Heart left ventricle (tissue), 16 donors: Measurements from ENCODE around the gene PRR30. TPM values are rescaled to one million over a fixed set of nuclear protein-coding genes. Genes with fewer than 3 reads are reported as not detected.

Experiments
- ATAC-seq, 4 donors: fragments of 200-7000 bp; cut with Tn5 transposase; one replicate each; pipeline ENCODE4 v1.9.1; 2020 to 2022; ENCODE audit warnings: moderate library complexity in 4 of 4, mild to moderate bottlenecking in 3 of 4, moderate number of reproducible peaks in 1 of 4
- DNase-seq, 5 donors: peaks; one replicate each; pipeline ENCODE4 v3.0.0-alpha.2; 2020
- H3K27ac ChIP-seq, 12 donors: fragments of 200-600 bp; sonication (generic) in 4 of 12; one replicate each; pipeline versions ENCODE4 v1.5.0 to v1.8.0; 2016 to 2022; ENCODE audit warnings: mild to moderate bottlenecking in 2 of 12
- H3K27me3 ChIP-seq, 9 donors: fragments of 200-600 bp; sonication (generic) in 2 of 9; one replicate each; pipeline versions ENCODE4 v1.5.1 to v1.8.0; 2016 to 2022; ENCODE audit warnings: mild to moderate bottlenecking in 3 of 9
- H3K36me3 ChIP-seq, 9 donors: fragments of 200-600 bp; sonication (generic) in 2 of 9; one replicate each; pipeline versions ENCODE4 v1.5.0 to v1.8.0; 2018 to 2022; ENCODE audit warnings: mild to moderate bottlenecking in 2 of 9
- H3K4me1 ChIP-seq, 12 donors: fragments of 200-600 bp; sonication (generic) in 4 of 12; one replicate each; pipeline versions ENCODE4 v1.5.0 to v1.8.0; 2016 to 2022; ENCODE audit warnings: mild to moderate bottlenecking in 3 of 12
- H3K4me3 ChIP-seq, 12 donors: fragments of 200-600 bp; sonication (generic) in 4 of 12; one replicate each; pipeline versions ENCODE4 v1.5.0 to v1.8.0; 2017 to 2022; ENCODE audit warnings: mild to moderate bottlenecking in 9 of 12, moderate library complexity in 4 of 12
- H3K9me3 ChIP-seq, 12 donors: fragments of 200-600 bp; sonication (generic) in 4 of 12; one replicate each; pipeline versions ENCODE4 v1.5.0 to v1.8.0; 2016 to 2022; ENCODE audit warnings: mild to moderate bottlenecking in 1 of 12
- CTCF ChIP-seq, 12 donors: fragments of 200-600 bp; sonication (generic) in 4 of 12; IDR thresholded peaks; one replicate each; pipeline versions ENCODE4 v1.5.0 to v1.8.0; 2018 to 2022; ENCODE audit warnings: antibody characterized with exemption in 12 of 12, mild to moderate bottlenecking in 5 of 12
- POLR2A ChIP-seq, 2 donors: fragments of 450-650 bp; IDR thresholded peaks; one replicate each; pipeline ENCODE4 v1.6.1; 2017; ENCODE audit warnings: antibody characterized with exemption in 2 of 2, mild to moderate bottlenecking in 2 of 2, moderate library complexity in 2 of 2
- WGBS, 4 donors: extraction: QIAGEN DNeasy Blood & Tissue Kit in 2 of 4; methylation state at CpG; one replicate each; pipeline versions ENCODE4 v1.1.5 to v1.1.7; 2013 to 2018; 5-methylcytosine and 5-hydroxymethylcytosine counted together
- intact Hi-C, 10 donors: fragments of 100-400 bp; cut with DNase I; formaldehyde crosslinking; loops; one replicate each; pipeline versions ENCODE4 v1.11.1 to v1.14.2; 2022
- polyA plus RNA-seq, 2 donors: library from polyadenylated mRNA; stranded (reverse); fragments of 200-250 nt; gene quantifications; one replicate each; pipeline ENCODE4 v1.2.3, GENCODE V29; 2013
- total RNA-seq, 9 donors: library from RNA; depleted of rRNA in 2 of 9; stranded (reverse); fragments of >200 nt in 2 of 9; fragmentation: NEBNext Ultra II Directional in 3 of 9; extraction: Animal tissue kit (Norgen Biotek cat#: 25700) in 3 of 9; gene quantifications; one replicate each; pipeline versions ENCODE4 v1.1.0 to v1.2.4, GENCODE V29; 2016 to 2023
- donor health status: ischemic (EF 13 %, LVEDD 7.1; RV severe dilation, severe dysfunction).
- donor health status: healthy with polysubstance abuse.
- donor health status: DM: no; HTN: yes; CAD: no.
- donor health status: DM: no; HTN: no; CAD: no.
- donor health status: ischemic (EF 25% LVEDD 6.9; RV normal size, moderate dysfunction).
- donor health status: ischemic (EF 25% LVEDD 5.7; RV mildly dilated, moderate dysfunction).
- donor health status: healthy.
- donor health status: DM: yes; HTN: yes; CAD: no.
- donor health status: ischemic (EF 35%, LVEDD 5.7; RV mildly dilated, moderate dysfunction).
- donor health status: nonischemic (EF 11% LVEDD 7.7; RV severe dilation, severe dysfunction).
- donor health status: DM: yes; HTN: yes; CAD: no.
- donor health status: PGD.
- donor health status: ischemic (EF 29% LVEDD 5.4; RV normal size, mild dysfunction).
- donor health status: nonischemic (EF 23%, LVEDD 6.1; RV moderate dilation, normal function).

The PRR30 gene
- total and polyA plus RNA-seq, 11 donors: not detected

DNA sequence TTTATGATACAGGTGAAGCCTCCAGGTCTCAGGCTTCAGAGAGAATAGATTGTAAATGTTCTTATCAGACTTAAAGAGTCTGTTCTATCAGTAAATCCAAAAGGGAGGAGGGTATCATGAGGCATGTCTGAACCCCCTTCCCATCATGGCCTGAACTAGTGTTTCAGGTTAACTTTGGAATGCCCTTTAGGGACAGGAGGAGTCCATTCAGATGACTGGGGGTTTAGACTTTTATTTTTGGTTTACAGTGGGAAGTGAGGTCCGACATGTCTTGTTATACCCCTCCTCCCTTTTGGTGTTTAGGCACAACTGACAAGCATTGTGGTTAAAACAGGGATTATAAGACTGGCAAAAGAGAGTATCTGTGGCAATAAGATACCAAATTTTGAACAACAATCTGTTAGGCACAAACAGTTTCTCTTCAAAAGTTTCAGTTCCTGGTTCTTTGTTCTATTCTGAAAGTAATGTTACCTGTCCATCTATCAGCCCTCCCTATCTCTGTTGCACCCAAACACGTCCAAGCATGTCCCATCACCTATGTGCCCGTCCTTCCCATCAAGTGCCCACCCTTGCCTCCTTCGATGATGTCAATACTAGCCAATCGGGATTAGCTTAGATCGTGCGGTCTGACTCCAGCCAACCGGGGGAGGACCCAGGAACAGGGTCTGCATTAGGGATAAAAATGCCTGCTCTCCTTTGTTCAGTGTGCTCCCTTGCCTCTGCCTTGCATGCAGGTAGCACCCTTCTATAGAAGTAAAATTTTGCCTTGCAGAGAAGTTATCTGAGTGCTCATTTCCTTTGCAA lies 26.0 kb upstream of the PRR30 start:
- peaks cover 0 to 3% (median 0%) of the 10 kb centered on the region in 9 donors for H3K27me3 ChIP-seq
- no peak for DNase-seq
- no peak for ATAC-seq
- intact Hi-C loops: no loop called here
- H3K4me3 ChIP-seq: no peak overlapping the region
- no peaks in the 10 kb centered on the region for H3K36me3 ChIP-seq
- TF ChIP-seq POLR2A (IDR thresholded peaks at IDR 0.05) (no peak), CTCF (IDR thresholded peaks at IDR 0.05) (no peak)
- WGBS, 4 donors: 82 to 87% (median 83%) methylated on average over 8 of the region's 8 CpGs
- H3K27ac ChIP-seq: no peak overlapping the region
- H3K4me1 ChIP-seq: peaks cover 0 to 3% (median 0%) of the 10 kb centered on the region in 12 donors
- no peaks in the 10 kb centered on the region for H3K9me3 ChIP-seq

- Histone ChIP-seq H3K9me3 (no peaks in the 10 kb centered on the region), H3K4me3 (no peak overlapping the region), H3K36me3 (no peaks in the 10 kb centered on the region), H3K4me1 (no peaks in the 10 kb centered on the region), H3K27me3 (peaks cover 0 to 8% (median 0%) of the 10 kb centered on the region in 9 donors), H3K27ac (no peak overlapping the region)
- TF ChIP-seq CTCF (IDR thresholded peaks at IDR 0.05): no peak
- TF ChIP-seq POLR2A (IDR thresholded peaks at IDR 0.05): no peak
- ATAC-seq (no peak), DNase-seq (no peak)
- 80 to 88% (median 83%) methylated on average over 15 of the region's 15 CpGs for WGBS, 4 donors
- intact Hi-C loops: no loop called here
Observed at GRCh38 chr2:27162151-27163121, 23.2 kb upstream of the PRR30 start.

DNA sequence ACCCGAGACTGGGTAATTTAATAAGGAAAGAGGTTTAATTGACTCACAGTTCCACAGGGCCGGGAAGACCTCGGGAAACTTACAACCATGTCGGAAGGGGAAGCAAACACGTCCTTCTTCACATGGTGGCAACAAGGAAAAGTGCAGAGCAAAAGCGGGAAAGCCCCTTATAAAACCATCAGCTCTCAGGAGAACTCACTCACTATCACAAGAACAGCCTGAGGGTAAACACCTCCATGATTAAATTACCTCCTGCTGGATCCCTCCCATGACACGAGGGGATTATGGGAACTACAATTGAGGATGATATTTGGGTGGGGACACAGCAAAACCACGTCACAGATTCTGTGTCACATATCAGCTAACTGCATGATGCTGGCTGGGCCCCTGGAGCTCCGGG lies 21.0 kb upstream of the PRR30 start:
- no peak overlapping the region for H3K4me3 ChIP-seq
- H3K27me3 ChIP-seq: peaks cover 0 to 8% (median 0%) of the 10 kb centered on the region in 9 donors
- no peak for TF ChIP-seq CTCF (IDR thresholded peaks at IDR 0.05)
- no peaks in the 10 kb centered on the region for H3K4me1 ChIP-seq
- ATAC-seq (no peak), DNase-seq (no peak)
- H3K36me3 ChIP-seq: no peaks in the 10 kb centered on the region
- intact Hi-C loops: no loop called here
- H3K27ac ChIP-seq: no peak overlapping the region
- H3K9me3 ChIP-seq: no peaks in the 10 kb centered on the region
- 76 to 85% (median 78%) methylated on average over 9 of the region's 9 CpGs for WGBS, 4 donors

DNA sequence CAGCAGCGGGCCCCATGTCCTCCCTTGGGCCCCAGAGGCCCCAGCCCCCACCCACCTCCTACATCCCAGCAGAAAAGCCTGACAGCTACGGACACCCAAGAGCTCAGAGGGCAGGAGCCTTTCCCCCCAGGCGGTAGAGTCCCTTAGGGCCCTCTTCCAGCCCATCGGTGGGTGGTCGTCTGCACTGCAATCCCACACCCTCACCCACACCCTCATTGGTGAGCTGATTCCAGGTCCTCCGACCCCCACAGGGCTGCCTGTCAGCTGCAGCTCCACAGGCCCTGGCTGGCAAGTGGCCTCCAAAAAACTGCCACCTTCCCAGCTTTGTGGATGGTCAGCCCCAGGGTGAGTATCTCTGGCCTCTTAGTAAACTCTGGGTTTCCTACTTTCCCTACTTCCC lies 20.1 kb upstream of the PRR30 start:
- no peak overlapping the region for H3K27ac ChIP-seq
- intact Hi-C loops: no loop called here
- H3K36me3 ChIP-seq: no peaks in the 10 kb centered on the region
- WGBS, 4 donors: 53 to 73% (median 71%) methylated on average over 4 to 6 of the region's 6 CpGs
- no peak overlapping the region for H3K4me3 ChIP-seq
- no peak for TF ChIP-seq POLR2A (IDR thresholded peaks at IDR 0.05)
- TF ChIP-seq CTCF (IDR thresholded peaks at IDR 0.05): no peak
- no peaks in the 10 kb centered on the region for H3K4me1 ChIP-seq
- DNase-seq (no peak), ATAC-seq (peak in 1 of 4 donors; percentile 20)
- H3K9me3 ChIP-seq: no peaks in the 10 kb centered on the region
- peaks cover 0 to 8% (median 0%) of the 10 kb centered on the region in 9 donors for H3K27me3 ChIP-seq
